HG03565 (cell line): Measurements from ENCODE around the gene ZMYND15.
"Not testable (repeated sequence)": the region's sequence is repeated elsewhere in the genome, so short reads cannot be mapped to it uniquely, and the experiment has no call there.

ENCODE experiments used
- ATAC-seq: cut with Tn5 transposase; IDR thresholded peaks from one replicate; pipeline ENCODE4 v1.9.1; 2021; ENCODE audit warnings: mild to moderate bottlenecking, moderate library complexity; ENCODE audit not compliant: unreplicated experiment

ZMYND15 gene

GRCh38 chr17:4739122-4740024 is at the start of gene ZMYND15, which contains the start of gene CXCL16:
Gene ZMYND15 (plus strand): TSS chr17:4739833. CDS start chr17:4740549, 716 bp downstream.
Gene CXCL16 (minus strand): TSS chr17:4739928. CDS start chr17:4739339, 589 bp downstream.
- ATAC-seq = no peak

- ATAC-seq = not testable (repeated sequence)
These were observed 49.8 kb upstream of the ZMYND15 start for GRCh38 chr17:4689872-4690271.

- ATAC-seq = no peak
These were observed 48.9 kb upstream of the ZMYND15 start for GRCh38 chr17:4690745-4691144.

GRCh38 chr17:4691686-4692085 is 47.9 kb upstream of the ZMYND15 start:
- no peak for ATAC-seq

GRCh38 chr17:4693416-4693815 is 46.2 kb upstream of the ZMYND15 start:
- ATAC-seq = no peak

- ATAC-seq = peak; percentile 40
These were observed 43.2 kb upstream of the ZMYND15 start for GRCh38 chr17:4696437-4696805.

- ATAC-seq = not testable (repeated sequence)
These were observed 40.1 kb upstream of the ZMYND15 start for GRCh38 chr17:4699401-4700056.

GRCh38 chr17:4701116-4701515 is 38.5 kb upstream of the ZMYND15 start:
- ATAC-seq = no peak

GRCh38 chr17:4703330-4703691 is 36.3 kb upstream of the ZMYND15 start:
- ATAC-seq = no peak

- not testable (repeated sequence) for ATAC-seq
These were observed 35.1 kb upstream of the ZMYND15 start for GRCh38 chr17:4704574-4704907.

- ATAC-seq = no peak
These were observed 34.6 kb upstream of the ZMYND15 start for GRCh38 chr17:4704991-4705390.

GRCh38 chr17:4706121-4706520 is 33.5 kb upstream of the ZMYND15 start:
- no peak for ATAC-seq

- no peak for ATAC-seq
These were observed 31.2 kb upstream of the ZMYND15 start for GRCh38 chr17:4708436-4708835.

- ATAC-seq = peak; percentile 77
These were observed 29.6 kb upstream of the ZMYND15 start, which contains the start of gene ARRB2 for GRCh38 chr17:4709794-4710692. Gene ARRB2 (plus strand): TSS chr17:4710632. CDS start chr17:4710722, 90 bp downstream.

GRCh38 chr17:4710693-4711634 is 28.7 kb upstream of the ZMYND15 start:
- ATAC-seq = no peak

- no peak for ATAC-seq
These were observed 27.9 kb upstream of the ZMYND15 start for GRCh38 chr17:4711661-4712181.

- ATAC-seq = no peak
These were observed 27.1 kb upstream of the ZMYND15 start for GRCh38 chr17:4712526-4712925.

GRCh38 chr17:4714340-4715062 is 25.1 kb upstream of the ZMYND15 start:
- ATAC-seq = not testable (repeated sequence)
